Measurements from ENCODE around the gene ZNF705A.
A peak's percentile ranks its signal among the peaks of the same experiment; 100 is the strongest.
"Not testable (repeated sequence)": the region's sequence is repeated elsewhere in the genome, so short reads cannot be mapped to it uniquely, and the experiment has no call there.

The ZNF705A gene

GRCh38 chr12:8156845-8157244 is at the start of gene ZNF705A:
Gene ZNF705A, plus strand, starts transcription at chr12:8157015. Its CDS starts 15,611 bp downstream, at chr12:8172626.
- DNase-seq: no peak

- DNase-seq: peak; percentile 33 to 76
These were observed 47.9 kb upstream of the ZNF705A start for GRCh38 chr12:8108808-8109398.

GRCh38 chr12:8113117-8113516 is 43.7 kb upstream of the ZNF705A start:
- DNase-seq: not testable (repeated sequence)

GRCh38 chr12:8120072-8120713 is 36.6 kb upstream of the ZNF705A start:
- no peak for DNase-seq

GRCh38 chr12:8123124-8123912 is 33.5 kb upstream of the ZNF705A start, which contains the start of gene CLEC4A:
Gene CLEC4A, plus strand, starts transcription at chr12:8123617. Its CDS starts 262 bp downstream, at chr12:8123879.
- DNase-seq: no peak

- no peak for DNase-seq
These were observed 29.7 kb upstream of the ZNF705A start for GRCh38 chr12:8127138-8127537.

- DNase-seq: peak; percentile 44 to 66
These were observed 23.0 kb upstream of the ZNF705A start for GRCh38 chr12:8133636-8134397.

- not testable (repeated sequence) for DNase-seq
These were observed 22.4 kb upstream of the ZNF705A start for GRCh38 chr12:8134398-8134930.

GRCh38 chr12:8141647-8142046 is 15.2 kb upstream of the ZNF705A start:
- DNase-seq: not testable (repeated sequence)

GRCh38 chr12:8143261-8143660 is 13.6 kb upstream of the ZNF705A start:
- no peak for DNase-seq

GRCh38 chr12:8145754-8146441 is 10.9 kb upstream of the ZNF705A start:
- DNase-seq: peak; percentile 92 to 94

- DNase-seq: peak in 1 of 2 experiments; percentile 49
These were observed 10.4 kb upstream of the ZNF705A start for GRCh38 chr12:8146442-8146771.

- no peak for DNase-seq
These were observed 2.3 kb upstream of the ZNF705A start for GRCh38 chr12:8154526-8154925.

- no peak for DNase-seq
These were observed 399 bp upstream of the ZNF705A start for GRCh38 chr12:8156416-8156815.

- no peak for DNase-seq
These were observed 826 bp downstream of the ZNF705A start for GRCh38 chr12:8157484-8158198.

- DNase-seq: not testable (repeated sequence)
These were observed 16.1 kb downstream of the ZNF705A start for GRCh38 chr12:8172911-8173310.

GRCh38 chr12:8179989-8180585 is 23.3 kb downstream of the ZNF705A start:
- DNase-seq: peak; percentile 2 to 71

GRCh38 chr12:8181271-8181670 is 24.5 kb downstream of the ZNF705A start:
- not testable (repeated sequence) for DNase-seq

GRCh38 chr12:8182923-8183322 is 26.1 kb downstream of the ZNF705A start:
- DNase-seq: not testable (repeated sequence)

GRCh38 chr12:8183346-8183745 is 26.5 kb downstream of the ZNF705A start:
- DNase-seq: not testable (repeated sequence)

- not testable (repeated sequence) for DNase-seq
These were observed 27.4 kb downstream of the ZNF705A start for GRCh38 chr12:8184206-8184605.

Measured in NCI-H526 (cell line).